Measurements from ENCODE around the gene FMR1NB.

FMR1NB gene

DNA sequence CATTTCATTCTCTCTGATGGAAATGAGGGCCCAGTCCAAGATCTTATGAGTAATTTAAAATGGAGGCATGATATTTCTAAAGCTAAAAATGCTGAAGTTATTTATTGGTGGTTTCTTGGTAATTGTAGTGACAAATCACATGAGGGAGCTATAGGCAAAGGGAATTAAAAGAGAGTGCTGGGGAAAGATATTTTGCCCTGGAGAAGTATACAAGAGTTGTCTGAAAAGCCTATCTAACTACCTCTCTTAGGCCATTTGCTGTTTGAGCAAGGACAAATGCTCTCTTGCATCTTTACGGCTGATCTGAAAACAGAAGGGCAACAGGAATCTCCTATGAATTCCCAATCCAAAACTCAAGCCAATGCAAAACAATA is 89.4 kb downstream of the FMR1NB start:
- DNase-seq (ENCODE audit: low spot score): no peak

Measured in kidney capillary endothelial cell (primary cell).